Renal cortical epithelial cell (primary cell): ENCODE measurements around the gene ITM2A. TPM values are rescaled to one million over a fixed set of nuclear protein-coding genes. Genes with fewer than 3 reads are reported as not detected.

ENCODE experiments used
- total RNA-seq: library from RNA; depleted of rRNA; stranded (reverse); fragments of >200 nt; gene quantifications from 2 replicates; pipeline ENCODE4 v1.2.3, GENCODE V29; 2014

ITM2A gene
- total RNA-seq, 1 donor from 2014 or later = 7.6 TPM

Other genes starting within 250 kb of the ITM2A start
- under 0.01 TPM in 1 of 2 replicates, not detected in the other for gene GPR174, start 222.6 kb downstream of the ITM2A start, total RNA-seq